Ascending aorta (tissue), 2 donors: ENCODE data around the gene TIGD1. TPM values are rescaled to one million over a fixed set of nuclear protein-coding genes. Genes with fewer than 3 reads are reported as not detected.

Experiments
- DNase-seq, 2 donors: peaks; one replicate each; pipeline ENCODE4 v3.0.0-alpha.2; 2019; ENCODE audit warnings: low spot score in 2 of 2
- H3K27ac ChIP-seq, 2 donors: fragments of 200-600 bp; sonication (generic); one replicate each; pipeline ENCODE4 v1.5.1; 2016 to 2017; ENCODE audit warnings: mild to moderate bottlenecking in 1 of 2
- H3K27me3 ChIP-seq: fragments of 200-600 bp; sonication (generic); one replicate; pipeline ENCODE4 v1.5.1; 2017
- H3K36me3 ChIP-seq, 2 donors: fragments of 200-600 bp; sonication (generic); one replicate each; pipeline ENCODE4 v1.5.1; 2016
- H3K4me1 ChIP-seq, 2 donors: fragments of 200-600 bp; sonication (generic); one replicate each; pipeline ENCODE4 v1.5.1; 2016 to 2017; ENCODE audit warnings: mild to moderate bottlenecking in 1 of 2
- H3K4me3 ChIP-seq, 2 donors: fragments of 200-600 bp; sonication (generic); one replicate each; pipeline ENCODE4 v1.5.1; 2016 to 2017; ENCODE audit warnings: mild to moderate bottlenecking in 1 of 2
- H3K9me3 ChIP-seq, 2 donors: fragments of 200-600 bp; sonication (generic); one replicate each; pipeline ENCODE4 v1.5.1; 2016
- CTCF ChIP-seq, 3 experiments: fragments of 200-600 bp in 2 of 3; fragments of 450-650 bp in 1 of 3; sonication (generic) in 2 of 3; IDR thresholded peaks; one replicate each; pipeline ENCODE4 v1.5.1; 2016 to 2019; ENCODE audit warnings: antibody characterized with exemption in 3 of 3, mild to moderate bottlenecking in 1 of 3, moderate library complexity in 1 of 3
- intact Hi-C: fragments of 100-400 bp; cut with DNase I; formaldehyde crosslinking; loops from one replicate; pipeline ENCODE4 v1.15.1; 2023
- total RNA-seq: library from RNA; depleted of rRNA; stranded (reverse); fragments of >200 nt; gene quantifications from one replicate; pipeline ENCODE4 v1.1.0, GENCODE V29; 2016

The TIGD1 gene
- total RNA-seq = 0.53 TPM

- peak; percentile 31 to 45 (median 34) for TF ChIP-seq CTCF (IDR thresholded peaks at IDR 0.05)
- intact Hi-C loops = loop anchor here (2.0 to 5.0 kb wide), 5 partner anchors 47 to 873 kb away; partner anchors contain the start of genes ATG16L1, GIGYF2 and PDE6D
- Histone ChIP-seq H3K4me3 (peak within 1 kb of the TSS; percentile 84 to 100), H3K27ac (peak within 1 kb of the TSS; percentile 97 to 100), H3K27me3 (no peaks in the 10 kb centered on the region), H3K36me3 (peaks cover 2 to 3% of the 10 kb centered on the region in 2 donors), H3K9me3 (no peaks in the 10 kb centered on the region), H3K4me1 (peaks cover 4 to 5% of the 10 kb centered on the region in 2 donors)
- DNase-seq = peak; percentile 67 to 97
These were observed at the start of gene TIGD1, which contains the start of gene EIF4E2 for GRCh38 chr2:232550354-232551249. Gene TIGD1 (minus strand): TSS chr2:232550557. CDS start chr2:232549882, 675 bp downstream. Gene EIF4E2 (plus strand): TSS chr2:232550689. CDS start chr2:232550725, 36 bp downstream.

- Histone ChIP-seq H3K36me3 (no peaks in the 10 kb centered on the region), H3K27me3 (no peaks in the 10 kb centered on the region), H3K9me3 (no peaks in the 10 kb centered on the region), H3K4me3 (no peak overlapping the region), H3K27ac (no peak overlapping the region), H3K4me1 (peaks cover 0 to 3% of the 10 kb centered on the region in 2 donors)
- no peak for DNase-seq
- intact Hi-C loops = loop anchor here (5.0 kb wide), 1 partner anchor 46 kb away; the partner anchor contains the start of genes EIF4E2 and TIGD1
- TF ChIP-seq CTCF (IDR thresholded peaks at IDR 0.05) = no peak
These were observed 47.9 kb upstream of the TIGD1 start for GRCh38 chr2:232598293-232598692.

- Histone ChIP-seq H3K4me3 (no peak overlapping the region), H3K9me3 (no peaks in the 10 kb centered on the region), H3K27me3 (no peaks in the 10 kb centered on the region), H3K4me1 (peaks cover 0 to 7% of the 10 kb centered on the region in 2 donors), H3K36me3 (no peaks in the 10 kb centered on the region), H3K27ac (no peak overlapping the region)
- DNase-seq = no peak
- TF ChIP-seq CTCF (IDR thresholded peaks at IDR 0.05) = no peak
- intact Hi-C loops = loop anchor here (5.0 kb wide), 1 partner anchor 45 kb away; the partner anchor contains the start of genes EIF4E2 and TIGD1
These were observed 47.2 kb upstream of the TIGD1 start for GRCh38 chr2:232597362-232598079.

GRCh38 chr2:232593982-232594381, 43.6 kb upstream of the TIGD1 start:
- Histone ChIP-seq H3K4me3 (no peak overlapping the region), H3K27me3 (no peaks in the 10 kb centered on the region), H3K36me3 (no peaks in the 10 kb centered on the region), H3K4me1 (peaks cover 0 to 17% of the 10 kb centered on the region in 2 donors), H3K9me3 (no peaks in the 10 kb centered on the region), H3K27ac (no peak overlapping the region)
- no peak for TF ChIP-seq CTCF (IDR thresholded peaks at IDR 0.05)
- no peak for DNase-seq
- intact Hi-C loops = no loop called here

- no peaks in the 10 kb centered on the region for H3K36me3 ChIP-seq
- intact Hi-C loops = no loop called here
- peaks cover 0 to 22% of the 10 kb centered on the region in 2 donors for H3K4me1 ChIP-seq
- no peak for TF ChIP-seq CTCF (IDR thresholded peaks at IDR 0.05)
- H3K9me3 ChIP-seq = no peaks in the 10 kb centered on the region
- peak overlapping the region; percentile 45 to 55 for H3K27ac ChIP-seq
- no peaks in the 10 kb centered on the region for H3K27me3 ChIP-seq
- H3K4me3 ChIP-seq = no peak overlapping the region
- DNase-seq = no peak
These were observed 42.5 kb upstream of the TIGD1 start for GRCh38 chr2:232592772-232593395.
